ENCODE results near the gene DYNLRB1. TPM values are rescaled to one million over a fixed set of nuclear protein-coding genes. Genes with fewer than 3 reads are reported as not detected.

Gene DYNLRB1
- total and polyA plus RNA-seq, 2 of the 13 experiments (the other 11 are each of a cell fraction or from before 2014, with no cell fraction given) = 140 to 244 TPM

DNA sequence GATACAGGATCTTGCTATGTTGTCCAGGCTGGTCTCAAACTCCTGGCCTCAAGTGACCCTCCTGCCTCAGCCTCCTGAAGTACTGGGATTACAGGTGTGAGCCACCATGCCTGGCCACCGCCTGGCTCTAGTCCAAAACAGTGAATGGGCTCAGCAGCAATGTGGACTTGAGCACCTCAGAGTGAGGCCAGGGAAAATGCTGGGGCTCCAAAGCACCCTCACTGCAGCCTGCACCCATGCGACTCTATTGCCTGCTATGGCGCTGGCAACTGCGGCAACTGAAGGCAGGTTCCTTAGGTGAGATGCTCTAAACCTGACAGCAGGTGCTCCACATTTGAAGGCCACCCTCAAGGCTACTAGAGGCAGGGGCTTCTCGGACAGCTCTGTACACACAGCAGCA is 68.8 kb downstream of the DYNLRB1 start:
- ChIA-PET CTCF (ENCODE audit: low intra/inter-chr PET ratio, low total read pairs) (no interaction called here), POLR2A (interaction anchor here (1.0 kb wide), 1 partner anchor 119 kb away, joined by 3 read pairs; the partner anchor contains the start of gene TP53INP2)
- no peaks in the 10 kb centered on the region for H4K20me1 ChIP-seq (ENCODE audit: insufficient read depth, low read length)
- H3K79me2 ChIP-seq (ENCODE audit: insufficient read depth, low read length) = no peaks in the 10 kb centered on the region
- no peak overlapping the region for H3K27ac ChIP-seq (ENCODE audit: extremely low read length, insufficient read depth, low read length)
- H3K27me3 ChIP-seq (ENCODE audit: control insufficient read depth in 1 of 2, insufficient read depth in 2 of 2, low read length in 2 of 2) = no peaks in the 10 kb centered on the region
- peaks cover 36% of the 10 kb centered on the region for H3K4me1 ChIP-seq (ENCODE audit: insufficient read depth, low read length)
- no peak overlapping the region for H3K4me3 ChIP-seq (replicated peaks in 1 of 3; ENCODE audit: insufficient read depth in 1 of 3, low read depth in 2 of 3, low read length in 3 of 3)
- H3K9ac ChIP-seq (ENCODE audit: insufficient read depth, low read depth, low read length) = no peak overlapping the region
- no peaks in the 10 kb centered on the region for H3K9me3 ChIP-seq (ENCODE audit: low read length)
- TF ChIP-seq PHF8 (CRISPR knock-in tag; IDR thresholded peaks at IDR 0.05) (peak; percentile 27; the same call in 1 of the 2 replicates), ZNF687 (CRISPR knock-in tag; IDR thresholded peaks at IDR 0.05) (no peak), NFE2L1 (CRISPR knock-in tag; IDR thresholded peaks at IDR 0.05; ENCODE audit: borderline replicate concordance) (peak; percentile 61; the same call in 1 of the 2 replicates), NRL (CRISPR knock-in tag; IDR thresholded peaks at IDR 0.05; ENCODE audit: borderline replicate concordance) (0 out of 2 replicates have a peak, but pooled peaks have one; percentile 17), ZNF225 (CRISPR knock-in tag; IDR thresholded peaks at IDR 0.05) (peak; percentile 44; the same call in 1 of the 2 replicates), ZNF121 (CRISPR knock-in tag; IDR thresholded peaks at IDR 0.05) (peak; percentile 82), KLF11 (CRISPR knock-in tag; IDR thresholded peaks at IDR 0.05) (no peak), MTA1 (CRISPR knock-in tag; IDR thresholded peaks at IDR 0.05; ENCODE audit: borderline replicate concordance) (0 out of 2 replicates have a peak, but pooled peaks have one; percentile 16), ZMYM3 (CRISPR knock-in tag; IDR thresholded peaks at IDR 0.05) (0 out of 2 replicates have a peak, but pooled peaks have one; percentile 17)
- TF ChIP-seq, protein P1, sequence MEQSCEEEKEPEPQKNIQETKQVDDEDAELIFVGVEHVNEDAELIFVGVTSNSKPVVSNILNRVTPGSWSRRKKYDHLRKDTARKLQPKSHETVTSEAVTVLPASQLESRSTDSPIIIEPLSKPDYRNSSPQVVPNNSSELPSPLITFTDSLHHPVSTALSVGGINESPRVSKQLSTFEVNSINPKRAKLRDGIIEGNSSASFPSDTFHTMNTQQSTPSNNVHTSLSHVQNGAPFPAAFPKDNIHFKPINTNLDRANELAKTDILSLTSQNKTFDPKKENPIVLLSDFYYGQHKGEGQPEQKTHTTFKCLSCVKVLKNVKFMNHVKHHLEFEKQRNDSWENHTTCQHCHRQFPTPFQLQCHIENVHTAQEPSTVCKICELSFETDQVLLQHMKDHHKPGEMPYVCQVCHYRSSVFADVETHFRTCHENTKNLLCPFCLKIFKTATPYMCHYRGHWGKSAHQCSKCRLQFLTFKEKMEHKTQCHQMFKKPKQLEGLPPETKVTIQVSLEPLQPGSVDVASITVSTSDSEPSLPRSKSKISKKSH (CRISPR knock-in tag; IDR thresholded peaks at IDR 0.05; ENCODE audit: borderline replicate concordance) = peak; percentile 46; the same call in 1 of the 2 replicates
- TF ChIP-seq, protein P2, sequence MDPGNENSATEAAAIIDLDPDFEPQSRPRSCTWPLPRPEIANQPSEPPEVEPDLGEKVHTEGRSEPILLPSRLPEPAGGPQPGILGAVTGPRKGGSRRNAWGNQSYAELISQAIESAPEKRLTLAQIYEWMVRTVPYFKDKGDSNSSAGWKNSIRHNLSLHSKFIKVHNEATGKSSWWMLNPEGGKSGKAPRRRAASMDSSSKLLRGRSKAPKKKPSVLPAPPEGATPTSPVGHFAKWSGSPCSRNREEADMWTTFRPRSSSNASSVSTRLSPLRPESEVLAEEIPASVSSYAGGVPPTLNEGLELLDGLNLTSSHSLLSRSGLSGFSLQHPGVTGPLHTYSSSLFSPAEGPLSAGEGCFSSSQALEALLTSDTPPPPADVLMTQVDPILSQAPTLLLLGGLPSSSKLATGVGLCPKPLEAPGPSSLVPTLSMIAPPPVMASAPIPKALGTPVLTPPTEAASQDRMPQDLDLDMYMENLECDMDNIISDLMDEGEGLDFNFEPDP (CRISPR knock-in tag; conservative IDR thresholded peaks at IDR 0.05) = 0 out of 2 replicates have a peak, but pooled peaks have one; percentile 36
- FAIRE-seq (no peak), ATAC-seq (no peak), DNase-seq (ENCODE audit: low spot score) (no peak)
- in situ Hi-C loops (cut with HindIII; ENCODE audit: extremely low pct_ligation_motif_present, low pct_unique_long_range_greater_than_20kb) = no loop called here
- no peak overlapping the region for H2AFZ ChIP-seq (ENCODE audit: low read length)
- 97% methylated on average over 5 of the region's 5 CpGs for WGBS (ENCODE audit: low lambda C conversion rate)
- BruUV-seq (replicated peaks) = no TSS peak
- no peak overlapping the region for H3K4me2 ChIP-seq (ENCODE audit: low read depth, low read length)
- H3K36me3 ChIP-seq (replicated peaks in 1 of 2; ENCODE audit: control insufficient read depth in 1 of 2, insufficient read depth in 2 of 2, low read length in 2 of 2) = peaks cover 22 to 71% of the 10 kb centered on the region in 2 experiments
- intact Hi-C loops (cut with micrococcal nuclease; ENCODE audit: unreplicated experiment) = no loop called here

Data from HepG2 (cell line).